Measurements from ENCODE around the gene GAPVD1.
"Not testable (repeated sequence)": the region's sequence is repeated elsewhere in the genome, so short reads cannot be mapped to it uniquely, and the experiment has no call there.

The GAPVD1 gene

GRCh38 chr9:125316359-125316758, 54.7 kb downstream of the GAPVD1 start:
- H4K8ac ChIP-seq (ENCODE audit: low read length); H3K79me1 ChIP-seq (replicated peaks; ENCODE audit: low read length, poor library complexity, severe bottlenecking); H3K14ac ChIP-seq (ENCODE audit: low read length in 2 of 2); H3K9ac ChIP-seq (ENCODE audit: low read length); H4K91ac ChIP-seq (ENCODE audit: low read length); H2AK5ac ChIP-seq (ENCODE audit: low read length, severe bottlenecking); H2AFZ ChIP-seq (ENCODE audit: low read depth, low read length); DNase-seq; H3K4ac ChIP-seq (ENCODE audit: low read depth in 1 of 2, low read length in 2 of 2); H3K27ac ChIP-seq (ENCODE audit: low read length, poor library complexity, severe bottlenecking); H2BK12ac ChIP-seq (ENCODE audit: low read length in 2 of 2); H3K23ac ChIP-seq (ENCODE audit: low read length in 2 of 2); H3K27me3 ChIP-seq (ENCODE audit: control insufficient read depth in 1 of 2, insufficient read depth in 1 of 2, low read length in 2 of 2); H3K4me1 ChIP-seq (ENCODE audit: control insufficient read depth, insufficient read depth, low read depth, low read length); H2BK5ac ChIP-seq (ENCODE audit: low read depth, low read length, poor library complexity, severe bottlenecking); H3K4me3 ChIP-seq (ENCODE audit: insufficient read depth in 1 of 2, low read depth in 1 of 2, low read length in 2 of 2); H2BK120ac ChIP-seq (ENCODE audit: low read depth, low read length); H3K18ac ChIP-seq (ENCODE audit: low read depth in 1 of 2, low read length in 2 of 2); H2BK15ac ChIP-seq (ENCODE audit: low read depth, poor library complexity, severe bottlenecking); H3K9me3 ChIP-seq (ENCODE audit: control insufficient read depth, low read length); H3K4me2 ChIP-seq (ENCODE audit: low read length, poor library complexity, severe bottlenecking): not testable (repeated sequence)
- H3K36me3 ChIP-seq (ENCODE audit: control insufficient read depth in 1 of 2, insufficient read depth in 2 of 2, low read depth in 1 of 2, low read length in 2 of 2): peaks cover 24 to 70% of the 10 kb centered on the region in 2 experiments
- WGBS: 100% methylated on average over 3 of the region's 3 CpGs

GRCh38 chr9:125317704-125318103, 56.1 kb downstream of the GAPVD1 start:
- H3K9ac ChIP-seq (ENCODE audit: low read length): no peak overlapping the region

DNA sequence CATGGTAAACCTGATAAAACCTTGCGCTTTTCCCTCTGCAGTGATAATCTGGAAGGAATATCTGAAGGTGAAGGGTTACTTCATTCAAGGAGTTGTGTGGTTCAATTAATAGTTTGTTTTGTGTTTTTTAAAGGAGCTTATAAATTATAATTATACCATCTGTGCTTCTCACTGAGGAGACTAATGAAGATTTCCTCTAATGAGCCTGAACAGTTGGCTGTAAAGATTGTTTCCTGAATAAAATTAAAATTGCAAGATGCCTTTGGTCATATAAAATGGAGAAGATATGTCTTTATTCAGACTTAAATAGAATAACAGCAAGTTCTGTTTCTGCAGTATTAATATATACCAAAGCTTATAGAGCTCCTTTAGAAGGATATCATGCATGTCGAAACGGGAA, 59.9 kb downstream of the GAPVD1 start:
- Histone ChIP-seq H3K27me3 (ENCODE audit: control insufficient read depth in 1 of 2, insufficient read depth in 1 of 2, low read length in 2 of 2) (no peaks in the 10 kb centered on the region), H3K4me3 (ENCODE audit: insufficient read depth in 1 of 2, low read depth in 1 of 2, low read length in 2 of 2) (no peak overlapping the region), H3K23ac (ENCODE audit: low read length in 2 of 2) (no peak overlapping the region), H2AFZ (ENCODE audit: low read depth, low read length) (no peak overlapping the region), H3K9me3 (ENCODE audit: control insufficient read depth, low read length) (peaks cover 3% of the 10 kb centered on the region), H2BK15ac (ENCODE audit: low read depth, poor library complexity, severe bottlenecking) (no peak overlapping the region), H3K18ac (ENCODE audit: low read depth in 1 of 2, low read length in 2 of 2) (no peak overlapping the region), H3K14ac (ENCODE audit: low read length in 2 of 2) (no peak overlapping the region), H3K4ac (ENCODE audit: low read depth in 1 of 2, low read length in 2 of 2) (no peak overlapping the region), H3K9ac (ENCODE audit: low read length) (no peak overlapping the region), H4K91ac (ENCODE audit: low read length) (no peak overlapping the region), H2BK12ac (ENCODE audit: low read length in 2 of 2) (no peak overlapping the region), H3K36me3 (ENCODE audit: control insufficient read depth in 1 of 2, insufficient read depth in 2 of 2, low read depth in 1 of 2, low read length in 2 of 2) (peaks cover 17 to 66% of the 10 kb centered on the region in 2 experiments), H2AK5ac (ENCODE audit: low read length, severe bottlenecking) (no peak overlapping the region), H2BK5ac (ENCODE audit: low read depth, low read length, poor library complexity, severe bottlenecking) (no peak overlapping the region), H3K79me1 (replicated peaks; ENCODE audit: low read length, poor library complexity, severe bottlenecking) (peaks cover 6% of the 10 kb centered on the region), H3K4me1 (ENCODE audit: control insufficient read depth, insufficient read depth, low read depth, low read length) (no peaks in the 10 kb centered on the region), H3K4me2 (ENCODE audit: low read length, poor library complexity, severe bottlenecking) (no peak overlapping the region), H4K8ac (ENCODE audit: low read length) (no peak overlapping the region), H3K27ac (ENCODE audit: low read length, poor library complexity, severe bottlenecking) (no peak overlapping the region), H2BK120ac (ENCODE audit: low read depth, low read length) (no peak overlapping the region)
- no peak for DNase-seq
- 100% methylated on average over 1 of the region's 3 CpGs for WGBS

More at GRCh38 chr9:125317704-125318103, 56.1 kb downstream of the GAPVD1 start:
- Histone ChIP-seq H2BK12ac (ENCODE audit: low read length in 2 of 2) (no peak overlapping the region), H2BK15ac (ENCODE audit: low read depth, poor library complexity, severe bottlenecking) (no peak overlapping the region), H3K79me1 (replicated peaks; ENCODE audit: low read length, poor library complexity, severe bottlenecking) (peaks cover 6% of the 10 kb centered on the region), H3K4me2 (ENCODE audit: low read length, poor library complexity, severe bottlenecking) (no peak overlapping the region), H3K4ac (ENCODE audit: low read depth in 1 of 2, low read length in 2 of 2) (no peak overlapping the region), H3K36me3 (ENCODE audit: control insufficient read depth in 1 of 2, insufficient read depth in 2 of 2, low read depth in 1 of 2, low read length in 2 of 2) (peaks cover 27 to 71% of the 10 kb centered on the region in 2 experiments), H2AFZ (ENCODE audit: low read depth, low read length) (no peak overlapping the region), H3K27me3 (ENCODE audit: control insufficient read depth in 1 of 2, insufficient read depth in 1 of 2, low read length in 2 of 2) (no peaks in the 10 kb centered on the region), H3K18ac (ENCODE audit: low read depth in 1 of 2, low read length in 2 of 2) (no peak overlapping the region), H2BK5ac (ENCODE audit: low read depth, low read length, poor library complexity, severe bottlenecking) (no peak overlapping the region), H3K14ac (ENCODE audit: low read length in 2 of 2) (no peak overlapping the region), H3K4me1 (ENCODE audit: control insufficient read depth, insufficient read depth, low read depth, low read length) (no peaks in the 10 kb centered on the region), H3K27ac (ENCODE audit: low read length, poor library complexity, severe bottlenecking) (no peak overlapping the region), H3K4me3 (ENCODE audit: insufficient read depth in 1 of 2, low read depth in 1 of 2, low read length in 2 of 2) (no peak overlapping the region), H2BK120ac (ENCODE audit: low read depth, low read length) (no peak overlapping the region), H2AK5ac (ENCODE audit: low read length, severe bottlenecking) (no peak overlapping the region), H4K91ac (ENCODE audit: low read length) (no peak overlapping the region), H3K23ac (ENCODE audit: low read length in 2 of 2) (no peak overlapping the region), H3K9me3 (ENCODE audit: control insufficient read depth, low read length) (peaks cover 3% of the 10 kb centered on the region), H4K8ac (ENCODE audit: low read length) (no peak overlapping the region)
- no CpG with 5 or more reads among the region's 3 CpGs for WGBS
- no peak for DNase-seq

DNA sequence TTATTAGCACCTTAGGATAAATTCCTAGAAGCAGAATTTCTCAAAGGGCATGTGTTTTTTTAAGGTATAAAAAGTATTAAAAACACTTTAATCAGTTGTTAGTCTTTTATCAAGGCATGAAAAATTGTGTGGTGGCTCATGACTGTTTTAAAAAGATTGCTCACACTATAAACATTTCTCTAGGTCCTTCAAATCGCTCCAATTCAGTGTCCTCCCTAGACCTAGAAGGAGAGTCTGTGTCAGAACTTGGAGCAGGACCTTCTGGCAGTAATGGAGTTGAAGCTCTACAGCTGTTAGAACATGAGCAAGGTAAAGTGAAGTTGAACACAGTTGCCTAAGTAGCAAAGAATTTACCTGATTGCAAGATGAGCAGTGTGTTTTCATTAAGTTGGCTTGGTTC, 62.0 kb downstream of the GAPVD1 start:
- H3K36me3 ChIP-seq (ENCODE audit: control insufficient read depth in 1 of 2, insufficient read depth in 2 of 2, low read depth in 1 of 2, low read length in 2 of 2): peaks cover 9 to 58% of the 10 kb centered on the region in 2 experiments
- H3K4me1 ChIP-seq (ENCODE audit: control insufficient read depth, insufficient read depth, low read depth, low read length): no peaks in the 10 kb centered on the region
- H2AK5ac ChIP-seq (ENCODE audit: low read length, severe bottlenecking): no peak overlapping the region
- H3K18ac ChIP-seq (ENCODE audit: low read depth in 1 of 2, low read length in 2 of 2): no peak overlapping the region
- H3K4ac ChIP-seq (ENCODE audit: low read depth in 1 of 2, low read length in 2 of 2): no peak overlapping the region
- H4K91ac ChIP-seq (ENCODE audit: low read length): no peak overlapping the region
- 100% methylated on average over 1 of the region's 1 CpG for WGBS
- H3K27ac ChIP-seq (ENCODE audit: low read length, poor library complexity, severe bottlenecking): no peak overlapping the region
- no peak overlapping the region for H3K4me2 ChIP-seq (ENCODE audit: low read length, poor library complexity, severe bottlenecking)
- no peak for DNase-seq
- no peak overlapping the region for H3K14ac ChIP-seq (ENCODE audit: low read length in 2 of 2)
- H3K23ac ChIP-seq (ENCODE audit: low read length in 2 of 2): no peak overlapping the region
- no peak overlapping the region for H2AFZ ChIP-seq (ENCODE audit: low read depth, low read length)
- no peaks in the 10 kb centered on the region for H3K9me3 ChIP-seq (ENCODE audit: control insufficient read depth, low read length)
- H2BK5ac ChIP-seq (ENCODE audit: low read depth, low read length, poor library complexity, severe bottlenecking): no peak overlapping the region
- no peaks in the 10 kb centered on the region for H3K27me3 ChIP-seq (ENCODE audit: control insufficient read depth in 1 of 2, insufficient read depth in 1 of 2, low read length in 2 of 2)
- no peak overlapping the region for H4K8ac ChIP-seq (ENCODE audit: low read length)
- H3K79me1 ChIP-seq (replicated peaks; ENCODE audit: low read length, poor library complexity, severe bottlenecking): peaks cover 6% of the 10 kb centered on the region
- H2BK120ac ChIP-seq (ENCODE audit: low read depth, low read length): no peak overlapping the region
- H2BK15ac ChIP-seq (ENCODE audit: low read depth, poor library complexity, severe bottlenecking): no peak overlapping the region
- no peak overlapping the region for H2BK12ac ChIP-seq (ENCODE audit: low read length in 2 of 2)
- no peak overlapping the region for H3K4me3 ChIP-seq (ENCODE audit: insufficient read depth in 1 of 2, low read depth in 1 of 2, low read length in 2 of 2)
- H3K9ac ChIP-seq (ENCODE audit: low read length): no peak overlapping the region

All from mesenchymal stem cell (in vitro differentiated cells and primary cell).